ENCODE measurements around the gene PRKAR1B.

The PRKAR1B gene

GRCh38 chr7:727104-727805, at the start of gene PRKAR1B:
PRKAR1B (minus strand) TSS chr7:727281; CDS start chr7:711505, 15,776 bp downstream.
- DNase-seq: peak; percentile 27

DNA sequence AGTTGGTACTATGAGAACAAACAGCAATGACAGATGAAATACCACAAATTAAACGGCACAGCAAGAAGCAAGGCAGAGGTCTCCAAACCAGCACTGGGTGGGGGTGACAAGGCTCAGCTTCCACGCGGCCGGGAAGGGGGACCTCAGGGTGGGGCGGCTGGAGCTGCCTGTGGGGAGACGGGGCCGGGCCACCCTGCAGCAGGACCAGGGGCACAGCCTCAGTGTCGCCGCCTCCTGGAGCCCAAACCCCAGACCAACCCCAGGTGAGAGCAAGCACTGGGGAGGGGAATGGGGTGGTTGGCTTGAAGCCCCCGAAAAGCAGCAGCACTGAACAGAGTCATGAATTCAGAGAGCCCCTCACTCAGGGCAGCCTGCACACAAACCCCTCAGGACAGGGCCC, 49.3 kb upstream of the PRKAR1B start:
- no peak for DNase-seq

- DNase-seq: peak; percentile 21
Observed at GRCh38 chr7:774161-775109, 47.4 kb upstream of the PRKAR1B start.

DNA sequence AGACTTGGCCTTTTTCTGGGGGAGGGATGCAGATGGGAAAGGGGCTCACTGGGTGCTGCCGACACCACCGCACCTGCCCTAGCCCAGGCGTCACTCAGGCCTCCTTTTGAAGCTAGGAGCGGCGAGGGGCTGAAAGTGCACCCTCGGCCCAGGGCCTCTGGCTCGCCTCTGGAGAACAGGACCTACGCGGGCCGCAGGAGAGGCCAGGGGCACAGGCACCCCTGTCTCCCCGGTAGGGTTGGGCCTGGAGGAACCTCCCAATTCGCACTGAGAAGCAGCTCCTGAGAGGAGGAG, 46.5 kb upstream of the PRKAR1B start:
- no peak for DNase-seq

GRCh38 chr7:772861-773621, 46.0 kb upstream of the PRKAR1B start:
- no peak for DNase-seq

DNA sequence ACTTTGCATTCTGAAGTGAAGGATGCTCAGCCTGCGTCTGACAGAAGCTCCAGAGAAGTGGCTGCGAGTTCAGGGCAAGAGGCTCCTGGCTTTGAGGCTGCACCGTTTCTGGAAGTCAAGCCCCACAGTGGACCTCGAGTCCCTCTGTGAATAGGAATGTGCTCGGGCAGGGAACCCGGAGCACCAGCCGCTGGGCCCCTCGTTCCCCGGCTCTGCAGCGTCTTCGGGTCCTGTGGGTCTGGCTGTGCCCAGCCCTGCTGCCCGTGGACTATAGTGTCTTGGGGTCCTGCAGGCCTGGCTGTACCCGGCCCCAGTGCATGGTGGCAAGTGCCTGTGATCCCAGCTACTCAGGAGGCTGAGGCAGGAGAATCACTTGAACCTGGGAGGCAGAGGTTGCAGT, 45.3 kb upstream of the PRKAR1B start:
- DNase-seq: no peak

DNA sequence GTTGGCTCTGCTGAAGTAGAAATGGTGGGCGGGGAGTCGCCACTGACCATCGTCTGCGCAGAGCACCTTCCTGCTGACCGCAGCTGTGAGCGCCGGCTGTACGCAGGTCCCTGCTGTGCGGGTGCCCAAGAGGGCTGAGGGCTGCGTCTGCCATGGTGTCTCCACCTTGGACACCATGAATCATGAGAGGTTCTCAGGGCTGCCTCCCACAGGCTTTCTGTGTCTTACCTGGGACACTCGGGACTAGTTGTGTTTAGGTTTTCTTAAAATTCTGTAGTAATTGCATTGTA, 44.9 kb upstream of the PRKAR1B start:
- no peak for DNase-seq

- no peak for DNase-seq
Observed at GRCh38 chr7:771234-772004, 44.3 kb upstream of the PRKAR1B start.

DNA sequence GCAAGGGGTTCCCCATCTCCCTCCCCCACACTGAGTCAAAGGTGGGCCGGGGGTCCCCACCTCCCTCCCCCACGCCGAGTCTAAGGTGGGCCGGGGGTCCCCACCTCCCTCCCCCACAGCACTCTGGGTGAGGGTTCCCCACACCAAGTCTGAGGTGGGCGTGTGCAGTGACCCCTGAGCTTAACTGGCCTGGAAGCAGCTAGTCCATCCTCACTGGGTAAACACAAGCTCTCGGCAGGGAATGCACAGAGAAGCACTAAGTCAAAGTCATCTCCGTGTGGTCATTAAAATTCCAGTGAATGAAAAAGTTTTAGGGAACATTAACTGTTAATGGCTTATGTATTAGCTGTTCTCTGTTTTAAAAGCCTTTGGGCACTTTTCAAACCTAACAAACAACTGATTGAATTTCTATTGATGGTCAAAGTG, 43.7 kb upstream of the PRKAR1B start:
- no peak for DNase-seq

GRCh38 chr7:770336-770735, 43.3 kb upstream of the PRKAR1B start:
- no peak for DNase-seq

GRCh38 chr7:768881-769504, 41.9 kb upstream of the PRKAR1B start:
- DNase-seq: peak; percentile 70

GRCh38 chr7:767941-768731, 41.1 kb upstream of the PRKAR1B start:
- peak; percentile 97 for DNase-seq

DNA sequence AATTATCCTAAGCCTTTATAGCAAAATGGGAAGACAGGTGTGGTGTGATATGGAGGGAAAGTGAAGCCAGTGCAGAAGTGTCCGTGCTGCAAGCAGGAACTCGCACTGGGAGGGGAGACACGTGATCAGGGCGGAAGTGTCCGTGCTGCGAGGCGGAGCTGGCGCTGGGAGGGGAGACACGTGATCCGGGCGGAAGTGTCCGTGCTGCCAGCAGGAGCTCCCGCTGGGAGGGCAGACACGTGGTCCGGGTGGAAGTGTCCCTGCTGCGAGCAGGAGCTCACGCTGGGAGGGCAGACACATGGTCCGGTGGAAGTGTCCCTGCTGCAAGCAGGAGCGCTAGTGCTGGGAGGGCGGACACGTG, 40.5 kb upstream of the PRKAR1B start:
- DNase-seq: peak; percentile 94

DNA sequence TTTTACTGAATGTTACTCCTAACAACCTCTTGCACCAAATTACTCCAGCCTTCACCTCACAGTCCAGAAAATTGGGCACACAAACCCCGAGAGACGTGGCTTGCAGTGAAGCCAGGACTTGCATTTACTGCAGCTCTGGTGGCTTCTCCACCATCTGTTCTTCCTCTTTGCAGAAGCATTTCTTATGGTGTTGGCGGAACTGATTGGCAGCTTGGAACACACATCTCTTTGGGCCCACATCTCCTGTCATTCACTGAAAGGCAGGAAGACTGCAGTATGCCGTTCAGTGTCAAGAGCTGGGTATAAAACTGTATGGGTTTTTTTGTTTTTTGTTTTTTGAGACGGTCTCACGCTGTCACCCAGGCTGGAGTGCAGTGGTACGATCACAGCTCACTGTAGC, 38.3 kb upstream of the PRKAR1B start:
- DNase-seq: no peak

GRCh38 chr7:763762-764161, 36.7 kb upstream of the PRKAR1B start:
- DNase-seq: peak; percentile 60

- no peak for DNase-seq
Observed at GRCh38 chr7:762885-763284, 35.8 kb upstream of the PRKAR1B start.

GRCh38 chr7:761631-762030, 34.5 kb upstream of the PRKAR1B start:
- DNase-seq: no peak

DNA sequence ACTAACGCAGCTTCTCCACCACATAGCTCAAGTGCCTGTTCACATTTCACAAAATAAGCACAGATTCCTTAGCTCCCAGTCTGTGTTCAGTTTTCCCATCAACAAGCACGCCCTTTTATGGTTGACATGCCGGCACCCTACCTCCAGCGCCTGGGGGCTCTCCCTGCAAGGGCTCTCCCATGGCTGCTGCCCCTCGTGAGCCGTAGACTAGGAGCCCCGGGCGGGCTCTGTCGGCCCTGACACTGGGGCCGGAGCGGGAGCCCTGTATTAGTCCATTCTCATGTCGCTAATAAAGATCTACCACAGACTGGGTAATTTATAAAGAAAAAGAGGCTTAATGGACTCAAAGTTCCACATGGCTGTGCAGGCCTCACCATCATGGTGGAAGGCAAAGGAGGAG, 34.0 kb upstream of the PRKAR1B start:
- DNase-seq: no peak

DNA sequence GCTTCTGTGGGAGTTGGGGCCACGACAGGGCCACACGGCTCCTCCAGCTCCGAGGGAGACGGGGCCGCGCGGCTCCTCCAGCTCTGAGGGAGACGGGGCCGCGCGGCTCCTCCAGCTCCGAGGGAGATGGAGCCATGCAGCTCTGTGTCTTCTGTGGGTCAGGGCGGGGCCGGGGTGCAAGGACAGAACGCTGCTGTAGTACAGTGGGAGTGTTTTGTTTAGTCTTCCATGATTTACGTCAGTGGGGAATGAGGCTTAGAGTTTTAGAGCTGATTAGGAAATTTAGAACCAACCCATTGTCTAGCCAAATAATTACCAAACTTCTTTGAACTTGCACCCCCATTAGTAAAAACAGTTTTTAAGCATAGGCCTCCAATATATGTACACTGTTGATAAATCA, 32.9 kb upstream of the PRKAR1B start:
- DNase-seq: no peak

DNA sequence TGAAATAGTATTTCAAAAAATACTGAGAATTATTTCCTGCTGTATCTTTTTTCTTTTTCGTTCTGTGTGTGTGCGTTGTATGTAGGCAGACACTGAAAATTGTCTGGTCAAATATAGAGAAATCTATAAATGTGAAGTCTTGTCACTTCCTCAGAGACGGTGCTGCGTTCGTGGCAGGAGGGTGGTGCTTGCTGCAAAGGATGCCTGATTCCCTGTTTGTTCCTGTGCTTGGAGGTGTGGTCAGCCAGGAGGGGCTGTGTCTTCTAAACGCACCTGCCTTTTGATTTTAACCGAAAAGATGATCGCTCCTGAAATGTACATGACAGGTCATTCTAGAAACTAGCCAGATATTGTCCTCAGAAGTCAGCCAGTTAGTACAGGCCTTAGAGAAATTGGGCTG, 32.5 kb upstream of the PRKAR1B start:
- no peak for DNase-seq

GRCh38 chr7:757741-758163, 30.7 kb upstream of the PRKAR1B start:
- no peak for DNase-seq
